HepG2 (cell line): ENCODE data around the gene CALHM5. TPM values are rescaled to one million over a fixed set of nuclear protein-coding genes. Genes with fewer than 3 reads are reported as not detected.

Experiments
- AHR ChIP-seq: IDR thresholded peaks from 2 replicates; pipeline ENCODE4 v1.6.1; 2018; ENCODE audit warnings: missing genetic modification reagents, missing compliant biosample characterization
- CCDC6 ChIP-seq: sonication (generic); formaldehyde crosslinking; IDR thresholded peaks from 2 replicates; pipeline ENCODE4 v1.8.1; 2022; ENCODE audit warnings: mild to moderate bottlenecking, missing genetic modification reagents, moderate library complexity
- DR1 ChIP-seq: sonication (generic); formaldehyde crosslinking; IDR thresholded peaks from 2 replicates; pipeline ENCODE4 v1.8.0; 2021; ENCODE audit warnings: mild to moderate bottlenecking, missing genetic modification reagents, inconsistent platforms
- JUNB ChIP-seq: sonication (generic); formaldehyde crosslinking; IDR thresholded peaks from 2 replicates; pipeline ENCODE4 v1.8.0; 2022; ENCODE audit warnings: missing genetic modification reagents, mild to moderate bottlenecking, borderline replicate concordance
- KAT7 ChIP-seq: IDR thresholded peaks from 2 replicates; pipeline ENCODE4 v1.6.1; 2018; ENCODE audit warnings: borderline replicate concordance, missing compliant biosample characterization
- MAFF ChIP-seq: IDR thresholded peaks from 2 replicates; pipeline ENCODE4 v1.6.1; 2011; ENCODE audit warnings: low read depth, low read length, improper control_type of control experiment
- MTA1 ChIP-seq: sonication (generic); formaldehyde crosslinking; IDR thresholded peaks from 2 replicates; pipeline ENCODE4 v1.4.0; 2020; ENCODE audit warnings: missing genetic modification reagents, mild to moderate bottlenecking, borderline replicate concordance
- SIX4 ChIP-seq: sonication (generic); formaldehyde crosslinking; IDR thresholded peaks from 2 replicates; pipeline ENCODE4 v1.4.0; 2020; ENCODE audit warnings: missing genetic modification reagents
- SKI ChIP-seq: fragments of 450-650 bp; IDR thresholded peaks from one replicate; pipeline ENCODE4 v1.6.1; 2018; ENCODE audit warnings: mild to moderate bottlenecking; ENCODE audit not compliant: partially characterized antibody
- ZFP37 ChIP-seq: sonication (generic); formaldehyde crosslinking; IDR thresholded peaks from 2 replicates; pipeline ENCODE4 v1.4.0; 2020; ENCODE audit warnings: missing genetic modification reagents, borderline replicate concordance
- ZNF329 ChIP-seq: sonication (generic); formaldehyde crosslinking; IDR thresholded peaks from 2 replicates; pipeline ENCODE4 v1.9.0; 2021; ENCODE audit warnings: low read depth, mild to moderate bottlenecking, missing genetic modification reagents
- ZNF331 ChIP-seq: sonication (generic); formaldehyde crosslinking; IDR thresholded peaks from 2 replicates; pipeline ENCODE4 v1.4.0; 2020; ENCODE audit warnings: missing genetic modification reagents
- ZNF468 ChIP-seq: sonication (generic); formaldehyde crosslinking; IDR thresholded peaks from 2 replicates; pipeline ENCODE4 v1.8.0; 2022; ENCODE audit warnings: mild to moderate bottlenecking, moderate library complexity, missing genetic modification reagents
- ZNF674 ChIP-seq: sonication (generic); formaldehyde crosslinking; IDR thresholded peaks from 2 replicates; pipeline ENCODE4 v1.5.0; 2020; ENCODE audit warnings: low read depth, mild to moderate bottlenecking, missing genetic modification reagents
- ZNF781 ChIP-seq: sonication (generic); formaldehyde crosslinking; IDR thresholded peaks from 2 replicates; pipeline ENCODE4 v1.5.1; 2020; ENCODE audit warnings: borderline replicate concordance, mild to moderate bottlenecking, missing genetic modification reagents; ENCODE audit errors: not compliant biosample characterization
- ZSCAN9 ChIP-seq: IDR thresholded peaks from 2 replicates; pipeline ENCODE4 v1.6.1; 2016; ENCODE audit warnings: borderline replicate concordance
- polyA plus RNA-seq, 8 experiments: library from polyadenylated mRNA; depleted of rRNA in 3 of 8; stranded (reverse) in 7 of 8; unstranded in 1 of 8; fragments of >200 nt; fragmentation: Illumina TruSeq in 4 of 8; extraction: Trizol in 4 of 8; gene quantifications; 2 replicates each; pipeline versions ENCODE4 v1.2.1 to v1.2.3, GENCODE V29; 2011 to 2016; ENCODE audit warnings: low read depth in 4 of 8, missing spikeins in 1 of 8, mixed read lengths in 1 of 8; ENCODE audit not compliant: insufficient read depth in 1 of 8
- total RNA-seq, 5 experiments: library from RNA; depleted of rRNA; stranded (reverse); fragments of >200 nt; fragmentation: Illumina TruSeq; extraction: Trizol; gene quantifications; 2 replicates each; pipeline ENCODE4 v1.2.3, GENCODE V29; 2016; ENCODE audit warnings: low read depth in 1 of 5
- TF ChIP-seq, protein P1 (sequence below): sonication (generic); formaldehyde crosslinking; IDR thresholded peaks from 2 replicates; pipeline ENCODE4 v1.8.0; 2023; ENCODE audit warnings: mild to moderate bottlenecking, missing genetic modification reagents
- TF ChIP-seq, protein P2 (sequence below): sonication (generic); formaldehyde crosslinking; IDR thresholded peaks from 2 replicates; pipeline ENCODE4 v1.4.0; 2020; ENCODE audit warnings: mild to moderate bottlenecking, missing genetic modification reagents, borderline replicate concordance
- TF ChIP-seq, protein P3 (sequence below): sonication (generic); formaldehyde crosslinking; IDR thresholded peaks from 2 replicates; pipeline ENCODE4 v1.5.0; 2020; ENCODE audit warnings: mild to moderate bottlenecking, missing genetic modification reagents, moderate library complexity
- TF ChIP-seq, protein P4 (sequence below): sonication (generic); formaldehyde crosslinking; IDR thresholded peaks from 2 replicates; pipeline ENCODE4 v1.5.0; 2020; ENCODE audit warnings: mild to moderate bottlenecking, missing genetic modification reagents, borderline replicate concordance
- TF ChIP-seq, protein P5 (sequence below): sonication (generic); formaldehyde crosslinking; IDR thresholded peaks from 2 replicates; pipeline ENCODE4 v1.4.0; 2020; ENCODE audit warnings: missing genetic modification reagents

Gene CALHM5
- total and polyA plus RNA-seq, 2 of the 13 experiments (the other 11 are each of a cell fraction or from before 2014, with no cell fraction given) = not detected

DNA sequence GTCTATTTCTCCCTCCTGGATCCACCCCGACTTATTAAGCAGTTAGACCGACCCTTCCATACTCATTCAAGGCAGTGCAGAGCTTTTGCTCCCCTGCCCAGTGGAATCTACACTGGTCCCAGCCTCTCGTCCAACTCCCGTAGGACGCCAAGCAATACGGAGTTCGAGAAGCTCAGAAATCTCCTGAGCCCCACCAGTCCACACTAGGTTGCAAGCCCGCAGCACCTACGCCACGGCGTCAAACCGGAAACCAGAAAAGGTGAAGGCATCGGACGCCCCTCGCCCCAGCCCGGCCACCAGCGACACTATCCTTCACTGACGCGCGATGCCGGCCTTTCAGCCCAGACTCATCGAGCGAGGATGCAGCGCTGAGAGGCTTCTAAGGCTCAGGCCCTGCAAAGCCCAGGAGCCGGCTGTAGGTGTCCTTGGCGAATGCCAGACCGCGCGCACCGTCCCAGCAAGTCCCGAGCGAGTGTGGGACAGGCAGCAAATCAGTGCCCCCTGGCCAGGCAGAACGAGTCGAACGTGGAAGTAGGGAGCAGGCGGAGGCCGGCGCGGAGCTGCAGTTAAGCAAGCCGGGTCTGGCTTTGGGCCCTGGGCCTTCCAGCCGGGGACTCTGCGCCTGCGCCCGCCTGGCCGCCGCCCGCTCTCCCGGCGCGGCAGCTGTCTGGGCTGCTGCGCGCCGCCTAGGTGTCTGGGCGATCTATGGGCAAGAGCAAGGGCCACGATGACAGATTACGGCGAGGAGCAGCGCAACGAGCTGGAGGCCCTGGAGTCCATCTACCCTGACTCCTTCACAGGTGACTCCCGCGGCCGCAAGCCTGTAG, 59.6 kb downstream of the CALHM5 start, which contains the start of gene RWDD1 (continued):
- TF ChIP-seq, protein P1, sequence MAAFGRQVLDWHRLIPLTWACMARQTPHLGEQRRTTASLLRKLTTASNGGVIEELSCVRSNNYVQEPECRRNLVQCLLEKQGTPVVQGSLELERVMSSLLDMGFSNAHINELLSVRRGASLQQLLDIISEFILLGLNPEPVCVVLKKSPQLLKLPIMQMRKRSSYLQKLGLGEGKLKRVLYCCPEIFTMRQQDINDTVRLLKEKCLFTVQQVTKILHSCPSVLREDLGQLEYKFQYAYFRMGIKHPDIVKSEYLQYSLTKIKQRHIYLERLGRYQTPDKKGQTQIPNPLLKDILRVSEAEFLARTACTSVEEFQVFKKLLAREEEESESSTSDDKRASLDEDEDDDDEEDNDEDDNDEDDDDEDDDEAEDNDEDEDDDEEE (CRISPR knock-in tag) = peak; percentile 79; the same call in 1 of the 2 replicates
- TF ChIP-seq SIX4 = peak; percentile 68; the same call in 1 of the 2 replicates
- TF ChIP-seq ZNF331 (CRISPR knock-in tag) = peak; percentile 77; the same call in 1 of the 2 replicates
- TF ChIP-seq CCDC6 (CRISPR knock-in tag) = peak; percentile 96
- peak; percentile 99 for TF ChIP-seq SKI
- TF ChIP-seq JUNB = no peak
- peak; percentile 56 for TF ChIP-seq AHR (CRISPR knock-in tag)
- peak; percentile 98; the same call in 1 of the 2 replicates for TF ChIP-seq KAT7 (CRISPR knock-in tag)
- TF ChIP-seq, protein P2, sequence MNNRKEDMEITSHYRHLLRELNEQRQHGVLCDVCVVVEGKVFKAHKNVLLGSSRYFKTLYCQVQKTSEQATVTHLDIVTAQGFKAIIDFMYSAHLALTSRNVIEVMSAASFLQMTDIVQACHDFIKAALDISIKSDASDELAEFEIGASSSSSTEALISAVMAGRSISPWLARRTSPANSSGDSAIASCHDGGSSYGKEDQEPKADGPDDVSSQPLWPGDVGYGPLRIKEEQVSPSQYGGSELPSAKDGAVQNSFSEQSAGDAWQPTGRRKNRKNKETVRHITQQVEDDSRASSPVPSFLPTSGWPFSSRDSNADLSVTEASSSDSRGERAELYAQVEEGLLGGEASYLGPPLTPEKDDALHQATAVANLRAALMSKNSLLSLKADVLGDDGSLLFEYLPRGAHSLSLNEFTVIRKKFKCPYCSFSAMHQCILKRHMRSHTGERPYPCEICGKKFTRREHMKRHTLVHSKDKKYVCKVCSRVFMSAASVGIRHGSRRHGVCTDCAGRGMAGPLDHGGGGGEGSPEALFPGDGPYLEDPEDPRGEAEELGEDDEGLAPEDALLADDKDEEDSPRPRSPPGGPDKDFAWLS (CRISPR knock-in tag) = no peak
- no peak for TF ChIP-seq ZNF329 (CRISPR knock-in tag)
- TF ChIP-seq ZNF781 = peak; percentile 64
- TF ChIP-seq ZNF468 (CRISPR knock-in tag) = no peak
- TF ChIP-seq ZFP37 = 0 out of 2 replicates have a peak, but pooled peaks have one; percentile 6
- TF ChIP-seq DR1 (CRISPR knock-in tag) = peak; percentile 99
- TF ChIP-seq ZNF674 = no peak
- peak; percentile 55 for TF ChIP-seq MAFF
- TF ChIP-seq, protein P3, sequence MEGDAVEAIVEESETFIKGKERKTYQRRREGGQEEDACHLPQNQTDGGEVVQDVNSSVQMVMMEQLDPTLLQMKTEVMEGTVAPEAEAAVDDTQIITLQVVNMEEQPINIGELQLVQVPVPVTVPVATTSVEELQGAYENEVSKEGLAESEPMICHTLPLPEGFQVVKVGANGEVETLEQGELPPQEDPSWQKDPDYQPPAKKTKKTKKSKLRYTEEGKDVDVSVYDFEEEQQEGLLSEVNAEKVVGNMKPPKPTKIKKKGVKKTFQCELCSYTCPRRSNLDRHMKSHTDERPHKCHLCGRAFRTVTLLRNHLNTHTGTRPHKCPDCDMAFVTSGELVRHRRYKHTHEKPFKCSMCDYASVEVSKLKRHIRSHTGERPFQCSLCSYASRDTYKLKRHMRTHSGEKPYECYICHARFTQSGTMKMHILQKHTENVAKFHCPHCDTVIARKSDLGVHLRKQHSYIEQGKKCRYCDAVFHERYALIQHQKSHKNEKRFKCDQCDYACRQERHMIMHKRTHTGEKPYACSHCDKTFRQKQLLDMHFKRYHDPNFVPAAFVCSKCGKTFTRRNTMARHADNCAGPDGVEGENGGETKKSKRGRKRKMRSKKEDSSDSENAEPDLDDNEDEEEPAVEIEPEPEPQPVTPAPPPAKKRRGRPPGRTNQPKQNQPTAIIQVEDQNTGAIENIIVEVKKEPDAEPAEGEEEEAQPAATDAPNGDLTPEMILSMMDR (CRISPR knock-in tag) = no peak; the same call in 1 of the 2 replicates
- TF ChIP-seq, protein P4, sequence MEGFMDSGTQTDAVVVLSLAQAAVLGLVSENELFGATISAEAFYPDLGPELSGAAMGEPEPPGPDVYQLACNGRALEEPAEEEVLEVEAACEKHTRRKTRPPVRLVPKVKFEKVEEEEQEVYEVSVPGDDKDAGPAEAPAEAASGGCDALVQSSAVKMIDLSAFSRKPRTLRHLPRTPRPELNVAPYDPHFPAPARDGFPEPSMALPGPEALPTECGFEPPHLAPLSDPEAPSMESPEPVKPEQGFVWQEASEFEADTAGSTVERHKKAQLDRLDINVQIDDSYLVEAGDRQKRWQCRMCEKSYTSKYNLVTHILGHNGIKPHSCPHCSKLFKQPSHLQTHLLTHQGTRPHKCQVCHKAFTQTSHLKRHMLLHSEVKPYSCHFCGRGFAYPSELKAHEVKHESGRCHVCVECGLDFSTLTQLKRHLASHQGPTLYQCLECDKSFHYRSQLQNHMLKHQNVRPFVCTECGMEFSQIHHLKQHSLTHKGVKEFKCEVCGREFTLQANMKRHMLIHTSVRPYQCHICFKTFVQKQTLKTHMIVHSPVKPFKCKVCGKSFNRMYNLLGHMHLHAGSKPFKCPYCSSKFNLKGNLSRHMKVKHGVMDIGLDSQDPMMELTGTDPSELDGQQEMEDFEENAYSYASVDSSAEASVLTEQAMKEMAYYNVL = peak; percentile 97
- TF ChIP-seq ZSCAN9 (CRISPR knock-in tag) = peak; percentile 35; the same call in 1 of the 2 replicates
- TF ChIP-seq, protein P5, sequence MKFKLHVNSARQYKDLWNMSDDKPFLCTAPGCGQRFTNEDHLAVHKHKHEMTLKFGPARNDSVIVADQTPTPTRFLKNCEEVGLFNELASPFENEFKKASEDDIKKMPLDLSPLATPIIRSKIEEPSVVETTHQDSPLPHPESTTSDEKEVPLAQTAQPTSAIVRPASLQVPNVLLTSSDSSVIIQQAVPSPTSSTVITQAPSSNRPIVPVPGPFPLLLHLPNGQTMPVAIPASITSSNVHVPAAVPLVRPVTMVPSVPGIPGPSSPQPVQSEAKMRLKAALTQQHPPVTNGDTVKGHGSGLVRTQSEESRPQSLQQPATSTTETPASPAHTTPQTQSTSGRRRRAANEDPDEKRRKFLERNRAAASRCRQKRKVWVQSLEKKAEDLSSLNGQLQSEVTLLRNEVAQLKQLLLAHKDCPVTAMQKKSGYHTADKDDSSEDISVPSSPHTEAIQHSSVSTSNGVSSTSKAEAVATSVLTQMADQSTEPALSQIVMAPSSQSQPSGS (CRISPR knock-in tag) = peak; percentile 96
- TF ChIP-seq MTA1 = peak; percentile 86; the same call in 1 of the 2 replicates
